GM21381 (cell line): Measurements from ENCODE around the gene DNMT3L.
A peak's percentile ranks its signal among the peaks of the same experiment; 100 is the strongest.
"Not testable (repeated sequence)": the region's sequence is repeated elsewhere in the genome, so short reads cannot be mapped to it uniquely, and the experiment has no call there.

Experiments
- ATAC-seq: cut with Tn5 transposase; IDR thresholded peaks from one replicate; pipeline ENCODE4 v1.9.1; 2021; ENCODE audit warnings: mild to moderate bottlenecking, moderate library complexity; ENCODE audit not compliant: unreplicated experiment

Gene DNMT3L

GRCh38 chr21:44261675-44262295, at the start of gene DNMT3L:
Gene DNMT3L, minus strand, starts transcription at chr21:44261897. Its CDS starts 638 bp downstream, at chr21:44261259.
- ATAC-seq = no peak

GRCh38 chr21:44310628-44311507, 49.2 kb upstream of the DNMT3L start:
- no peak for ATAC-seq

GRCh38 chr21:44306936-44307704, 45.4 kb upstream of the DNMT3L start:
- ATAC-seq = no peak

GRCh38 chr21:44305691-44306090, 44.0 kb upstream of the DNMT3L start:
- no peak for ATAC-seq

GRCh38 chr21:44304877-44305293, 43.2 kb upstream of the DNMT3L start:
- ATAC-seq = no peak

GRCh38 chr21:44304011-44304616, 42.4 kb upstream of the DNMT3L start:
- no peak for ATAC-seq

- no peak for ATAC-seq
Measured at GRCh38 chr21:44303490-44303981, 41.8 kb upstream of the DNMT3L start.

- ATAC-seq = not testable (repeated sequence)
Measured at GRCh38 chr21:44302573-44303401, 41.1 kb upstream of the DNMT3L start.

- no peak for ATAC-seq
Measured at GRCh38 chr21:44301961-44302406, 40.3 kb upstream of the DNMT3L start.

- ATAC-seq = no peak
Measured at GRCh38 chr21:44301141-44301540, 39.4 kb upstream of the DNMT3L start.

- peak; percentile 29 for ATAC-seq
Measured at GRCh38 chr21:44300262-44300959, 38.7 kb upstream of the DNMT3L start.

GRCh38 chr21:44299458-44300261, 38.0 kb upstream of the DNMT3L start, which contains the start of gene PFKL:
Gene PFKL, plus strand, starts transcription at chr21:44300053. Its CDS starts 53 bp downstream, at chr21:44300106.
- ATAC-seq = peak; percentile 57

- no peak for ATAC-seq
Measured at GRCh38 chr21:44299085-44299457, 37.4 kb upstream of the DNMT3L start.

- ATAC-seq = no peak
Measured at GRCh38 chr21:44298301-44298700, 36.6 kb upstream of the DNMT3L start.

- no peak for ATAC-seq
Measured at GRCh38 chr21:44297525-44298290, 36.0 kb upstream of the DNMT3L start.

GRCh38 chr21:44296916-44297315, 35.2 kb upstream of the DNMT3L start:
- no peak for ATAC-seq

GRCh38 chr21:44296103-44296519, 34.4 kb upstream of the DNMT3L start:
- ATAC-seq = no peak

GRCh38 chr21:44295646-44296045, 33.9 kb upstream of the DNMT3L start:
- ATAC-seq = no peak
